Measurements from ENCODE around the gene OR2D3.
"Not testable (repeated sequence)": the region's sequence is repeated elsewhere in the genome, so short reads cannot be mapped to it uniquely, and the experiment has no call there.

OR2D3 gene

DNA sequence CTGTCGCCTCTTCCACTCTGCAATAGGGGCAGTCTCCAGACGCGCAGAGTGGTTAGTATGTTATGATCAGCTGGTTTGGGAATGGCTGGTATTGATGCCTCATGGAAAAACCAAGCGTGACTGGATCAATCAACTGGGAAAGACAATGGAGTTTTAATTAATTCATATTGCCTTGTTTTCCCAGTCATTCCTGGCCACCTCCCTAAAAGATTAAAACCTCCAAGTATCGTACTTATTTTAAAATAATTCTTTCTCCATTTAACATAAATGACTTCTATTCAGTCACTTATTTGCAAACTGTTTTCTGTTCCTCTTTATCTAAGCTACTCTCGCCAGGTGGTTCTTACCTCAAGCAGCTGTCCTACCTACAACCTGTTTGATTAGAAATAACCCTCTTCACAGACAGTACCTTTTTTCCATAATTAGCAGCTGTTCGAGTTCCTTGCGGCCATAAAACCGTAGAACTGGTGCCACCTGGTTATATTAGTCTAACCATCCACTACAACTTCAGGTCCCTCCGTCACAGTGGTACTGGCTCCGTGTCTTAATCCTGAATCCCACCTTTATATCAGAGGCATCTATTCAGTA lies 6.3 kb downstream of the OR2D3 start:
- peak overlapping the region; percentile 81 for H3K4me3 ChIP-seq (ENCODE audit: low read depth, low read length)

DNA sequence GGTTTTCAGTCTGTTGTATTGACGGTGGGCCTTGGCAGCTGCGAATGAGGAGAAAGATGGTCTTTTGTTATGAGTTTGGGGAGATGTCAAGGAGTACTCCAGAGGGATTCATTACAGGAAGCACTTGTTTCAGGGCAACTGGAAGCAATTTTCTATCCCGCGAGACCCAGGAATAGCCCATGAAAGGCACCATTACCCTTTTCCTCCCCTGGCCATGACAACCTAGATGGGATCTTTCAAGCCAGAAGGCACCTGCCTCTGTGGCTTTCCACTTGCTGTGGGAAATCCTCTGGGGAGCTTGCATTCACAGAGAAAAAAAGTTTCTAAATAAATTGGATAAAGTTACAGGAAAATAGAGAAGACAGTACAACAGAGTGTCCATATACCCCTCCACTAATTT lies 8.1 kb downstream of the OR2D3 start:
- H3K4me3 ChIP-seq (ENCODE audit: low read depth, low read length): no peak overlapping the region

DNA sequence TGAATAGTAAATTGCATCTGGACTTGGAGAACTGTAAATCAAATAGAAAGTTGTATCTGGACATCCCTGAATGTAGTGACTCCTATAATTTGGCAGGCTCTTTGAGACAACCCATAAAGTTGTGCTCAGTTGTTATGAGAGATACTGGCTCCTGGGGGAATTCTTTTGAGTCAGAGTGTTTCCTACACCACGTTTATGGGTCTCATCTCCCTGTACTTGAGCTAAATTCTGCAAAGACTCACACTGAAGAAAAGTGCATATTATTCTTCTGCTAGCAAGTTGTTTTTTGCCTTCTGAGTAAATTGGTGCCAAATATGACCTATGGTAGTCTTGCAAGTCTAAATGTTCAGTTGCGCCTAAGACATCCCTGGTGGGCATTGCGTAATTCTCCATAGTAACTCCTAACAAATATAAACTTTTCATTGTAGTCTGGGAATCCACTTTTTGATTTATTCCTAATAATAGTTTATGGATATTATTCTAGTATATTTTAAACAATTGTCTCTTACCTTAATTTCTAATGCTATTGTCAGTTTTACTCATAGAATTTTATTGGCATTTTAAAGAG lies 10.4 kb downstream of the OR2D3 start:
- no peak overlapping the region for H3K4me3 ChIP-seq (ENCODE audit: low read depth, low read length)

DNA sequence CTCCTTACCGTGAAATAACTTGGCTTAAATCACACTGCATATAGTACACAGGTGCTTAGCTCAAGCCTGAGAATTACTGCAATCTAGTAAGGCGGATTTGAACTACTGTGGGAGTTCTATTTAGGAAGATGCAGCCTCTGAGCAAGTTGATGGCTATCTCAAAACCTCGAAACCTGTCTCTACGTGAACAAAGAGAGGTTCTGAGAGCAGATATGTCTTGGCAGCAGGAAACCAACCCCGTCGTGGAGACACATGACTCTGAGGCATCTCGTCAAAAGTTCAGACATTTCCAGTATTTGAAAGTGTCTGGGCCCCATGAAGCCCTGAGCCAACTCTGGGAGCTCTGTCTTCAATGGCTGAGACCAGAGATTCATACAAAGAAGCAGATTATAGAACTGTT lies 11.3 kb downstream of the OR2D3 start:
- no peak overlapping the region for H3K4me3 ChIP-seq (ENCODE audit: low read depth, low read length)

DNA sequence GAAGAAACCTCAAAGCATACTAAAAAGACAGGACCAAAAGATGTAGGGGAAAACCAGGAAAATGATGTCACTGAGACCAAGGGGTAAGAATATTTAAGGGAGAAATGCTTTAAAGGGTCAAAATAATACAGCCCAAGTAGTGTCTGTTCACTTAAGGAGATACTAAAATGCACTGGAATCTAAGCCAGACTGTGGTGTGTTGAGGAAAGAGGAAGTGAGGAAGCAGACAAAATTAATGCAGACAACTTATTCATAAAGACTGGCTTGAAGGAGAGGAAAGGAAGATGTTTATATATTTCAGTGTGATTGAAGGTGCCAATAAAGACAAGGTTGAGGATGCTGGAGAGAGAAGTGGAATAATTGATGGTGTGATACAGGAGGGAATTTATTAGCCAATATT lies 21.2 kb downstream of the OR2D3 start:
- no peak overlapping the region for H3K4me3 ChIP-seq (ENCODE audit: low read depth, low read length)

DNA sequence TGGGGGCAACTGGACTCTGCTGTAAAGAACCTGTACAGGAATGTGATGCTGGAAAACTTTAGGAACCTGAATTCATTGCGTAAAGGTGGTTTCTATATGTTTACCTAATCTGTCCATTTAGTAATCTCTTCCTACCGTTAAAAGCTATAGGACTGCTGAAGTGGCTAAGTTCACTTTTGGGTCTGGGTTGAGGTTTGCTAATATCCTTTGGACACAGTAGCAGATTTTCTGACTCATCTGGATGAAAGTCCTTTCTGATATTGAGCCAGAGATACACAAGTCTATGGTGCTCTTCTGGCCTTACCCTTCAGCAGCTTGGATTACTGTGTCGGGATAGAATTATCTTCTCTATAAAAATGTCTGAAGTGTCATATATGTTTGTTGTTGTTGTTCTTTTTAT lies 22.3 kb downstream of the OR2D3 start:
- H3K4me3 ChIP-seq (ENCODE audit: low read depth, low read length): no peak overlapping the region

DNA sequence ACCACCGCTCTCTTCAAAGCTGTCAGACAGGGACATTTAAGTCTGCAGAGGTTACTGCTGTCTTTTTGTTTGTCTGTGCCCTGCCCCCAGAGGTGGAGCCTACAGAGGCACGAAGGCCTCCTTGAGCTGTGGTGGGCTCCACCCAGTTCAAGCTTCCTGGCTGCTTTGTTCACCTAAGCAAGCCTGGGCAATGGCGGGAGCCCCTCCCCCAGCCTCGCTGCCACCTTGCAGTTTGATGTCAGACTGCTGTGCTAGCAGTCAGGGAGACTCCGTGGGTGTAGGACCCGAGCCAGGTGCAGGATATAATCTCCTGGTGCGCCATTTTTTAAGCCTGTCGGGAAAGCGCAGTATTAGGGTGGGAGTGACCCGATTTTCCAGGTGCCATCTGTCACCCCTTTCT lies 33.4 kb downstream of the OR2D3 start:
- H3K4me3 ChIP-seq (ENCODE audit: low read depth, low read length): not testable (repeated sequence)

DNA sequence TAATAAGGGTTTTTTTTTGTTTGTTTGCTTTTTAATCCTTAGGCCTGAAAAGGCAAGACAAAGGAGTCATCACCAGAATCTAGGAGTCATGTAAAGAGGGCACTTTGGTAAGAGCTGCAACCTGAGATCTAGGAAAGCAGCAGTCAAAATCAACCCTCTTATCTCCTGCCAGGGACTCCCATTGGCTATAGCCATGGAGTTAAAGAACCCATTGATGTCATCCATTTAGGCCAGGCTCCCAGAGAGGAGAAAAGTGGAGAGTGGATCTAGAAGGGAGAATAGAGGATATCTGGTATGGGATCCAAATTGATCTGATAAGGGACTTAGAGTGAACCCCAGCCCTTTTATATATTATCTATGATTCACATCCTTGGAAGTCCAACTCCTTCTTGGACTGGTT lies 41.3 kb downstream of the OR2D3 start:
- H3K4me3 ChIP-seq (ENCODE audit: low read depth, low read length): no peak overlapping the region

DNA sequence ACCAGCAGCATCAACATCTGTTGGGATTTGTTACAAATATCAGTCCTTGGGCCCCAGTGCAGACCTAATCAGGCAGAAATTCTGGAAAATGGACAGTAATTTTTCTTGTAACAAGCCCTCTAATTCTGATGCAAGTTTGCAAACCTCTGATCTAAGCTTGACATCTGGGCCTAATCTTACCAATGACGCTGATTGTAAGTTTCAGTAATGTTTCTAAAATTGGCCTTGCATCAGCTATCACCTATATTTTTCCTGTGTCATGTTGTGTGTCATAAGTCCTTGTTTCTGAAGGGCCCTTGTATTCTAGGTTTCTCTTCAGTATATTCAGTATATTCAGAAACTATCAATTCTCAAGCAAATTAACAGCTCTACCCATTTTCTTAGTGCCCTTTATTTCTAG lies 41.9 kb downstream of the OR2D3 start:
- H3K4me3 ChIP-seq (ENCODE audit: low read depth, low read length): no peak overlapping the region

DNA sequence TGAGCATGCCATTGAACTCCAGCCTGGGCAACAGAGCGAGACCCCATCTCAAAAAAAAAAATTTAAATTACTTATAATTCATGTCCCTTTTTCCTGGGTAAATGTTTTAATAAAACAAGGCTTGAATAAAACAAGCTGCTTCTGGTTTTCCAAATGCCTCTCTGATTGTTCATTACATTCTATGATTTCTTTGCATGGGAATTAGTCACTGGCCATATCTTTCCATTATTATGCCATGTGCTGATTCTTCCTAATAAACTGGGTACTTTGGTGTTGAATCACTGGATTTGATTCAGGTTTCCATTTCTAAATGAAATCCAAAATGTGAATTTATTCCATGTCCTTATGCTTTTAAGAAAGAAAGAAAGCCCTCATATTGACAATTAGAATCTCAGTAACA lies 48.0 kb downstream of the OR2D3 start:
- no peak overlapping the region for H3K4me3 ChIP-seq (ENCODE audit: low read depth, low read length)

DNA sequence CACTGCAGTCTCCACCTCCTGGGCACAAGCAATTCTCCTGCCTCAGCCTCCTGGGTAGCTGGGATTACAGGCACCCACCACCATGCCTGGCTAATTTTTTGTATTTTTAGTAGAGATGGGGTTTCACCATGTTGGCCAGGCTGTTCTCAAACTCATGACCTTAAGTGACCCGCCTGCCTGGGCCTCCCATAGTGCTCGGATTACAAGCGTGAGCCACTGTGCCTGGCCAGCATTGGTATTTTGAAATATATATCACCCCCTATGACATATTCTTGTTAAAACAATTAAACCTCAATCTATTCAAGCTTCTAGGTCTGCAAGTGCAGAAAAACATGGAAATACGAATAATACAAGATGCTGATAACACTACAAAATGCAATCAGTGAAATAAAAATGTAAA lies 49.1 kb downstream of the OR2D3 start:
- H3K4me3 ChIP-seq (ENCODE audit: low read depth, low read length): not testable (repeated sequence)

Measured in iPS-11a (cell line).